H9 (cell line): Measurements from ENCODE around the gene MLST8. TPM values are rescaled to one million over a fixed set of nuclear protein-coding genes. Genes with fewer than 3 reads are reported as not detected.

Experiments
- DNase-seq: peaks from one replicate; pipeline ENCODE4 v3.0.0-alpha.2; 2017
- H2AFZ ChIP-seq: one replicate; pipeline ENCODE4 v1.6.1; 2013; ENCODE audit warnings: mild to moderate bottlenecking, low read length, control low read depth, moderate library complexity
- H2AK5ac ChIP-seq: 2 replicates; pipeline ENCODE4 v1.6.1; 2013; ENCODE audit warnings: low read length, control low read depth, mixed read lengths; ENCODE audit not compliant: insufficient read length
- H2BK120ac ChIP-seq: one replicate; pipeline ENCODE4 v1.6.1; 2013; ENCODE audit warnings: low read depth, mild to moderate bottlenecking, low read length, control low read depth, inconsistent platforms; ENCODE audit not compliant: poor library complexity, severe bottlenecking
- H2BK12ac ChIP-seq: 2 replicates; pipeline ENCODE4 v1.6.1; 2013; ENCODE audit warnings: low read length, control low read depth, mixed read lengths, low read depth; ENCODE audit not compliant: insufficient read length
- H2BK15ac ChIP-seq: 2 replicates; pipeline ENCODE4 v1.6.1; 2013; ENCODE audit warnings: low read depth, low read length, control low read depth
- H2BK20ac ChIP-seq: one replicate; pipeline ENCODE4 v1.6.1; 2013; ENCODE audit warnings: low read depth, mild to moderate bottlenecking, low read length, control low read depth, inconsistent platforms; ENCODE audit not compliant: poor library complexity, severe bottlenecking
- H2BK5ac ChIP-seq: 2 replicates; pipeline ENCODE4 v1.6.1; 2013; ENCODE audit warnings: low read length, control low read depth, mixed read lengths; ENCODE audit not compliant: insufficient read length
- H3K14ac ChIP-seq: 2 replicates; pipeline ENCODE4 v1.6.1; 2013; ENCODE audit warnings: low read length, control low read depth; ENCODE audit not compliant: insufficient read depth
- H3K18ac ChIP-seq: 2 replicates; pipeline ENCODE4 v1.6.1; 2013; ENCODE audit warnings: low read depth, mild to moderate bottlenecking, mixed read lengths, low read length, control low read depth; ENCODE audit not compliant: insufficient read length
- H3K23ac ChIP-seq: 2 replicates; pipeline ENCODE4 v1.6.1; 2013; ENCODE audit warnings: low read length, control low read depth, mixed read lengths, low read depth; ENCODE audit not compliant: insufficient read length
- H3K23me2 ChIP-seq: 2 replicates; pipeline ENCODE4 v1.6.1; 2013; ENCODE audit warnings: low read depth, mild to moderate bottlenecking, mixed read lengths, low read length, control low read depth; ENCODE audit not compliant: insufficient read length, poor library complexity, severe bottlenecking
- H3K27ac ChIP-seq: 2 replicates; pipeline ENCODE4 v1.5.1; 2013; ENCODE audit warnings: low read length, control low read depth, mixed read lengths, low read depth; ENCODE audit not compliant: insufficient read length
- H3K27me3 ChIP-seq: 2 replicates; pipeline ENCODE4 v1.6.1; 2013; ENCODE audit warnings: low read length, control low read depth, inconsistent platforms; ENCODE audit not compliant: insufficient read depth
- H3K4ac ChIP-seq: 2 replicates; pipeline ENCODE4 v1.6.1; 2013; ENCODE audit warnings: low read depth, mild to moderate bottlenecking, control low read depth, inconsistent platforms, low read length, moderate library complexity
- H3K4me1 ChIP-seq: 2 replicates; pipeline ENCODE4 v1.6.1; 2013; ENCODE audit warnings: low read length, control low read depth, inconsistent platforms; ENCODE audit not compliant: insufficient read depth
- H3K4me2 ChIP-seq: 2 replicates; pipeline ENCODE4 v1.6.1; 2013; ENCODE audit warnings: low read length, control low read depth, mixed read lengths; ENCODE audit not compliant: insufficient read length, insufficient read depth
- H3K56ac ChIP-seq: 2 replicates; pipeline ENCODE4 v1.6.1; 2013; ENCODE audit warnings: low read depth, mild to moderate bottlenecking, mixed read lengths, low read length, control low read depth; ENCODE audit not compliant: insufficient read length
- H3K79me1 ChIP-seq: 2 replicates; pipeline ENCODE4 v1.6.1; 2013; ENCODE audit warnings: low read depth, mild to moderate bottlenecking, moderate library complexity, low read length, control low read depth, inconsistent platforms; ENCODE audit not compliant: insufficient read depth, poor library complexity, severe bottlenecking
- H3K79me2 ChIP-seq: 2 replicates; pipeline ENCODE4 v1.6.1; 2013; ENCODE audit warnings: low read length, control low read depth, inconsistent platforms; ENCODE audit not compliant: insufficient read depth
- H3K9ac ChIP-seq: 2 replicates; pipeline ENCODE4 v1.6.1; 2013; ENCODE audit warnings: low read length, control low read depth, mixed read lengths; ENCODE audit not compliant: insufficient read length; ENCODE audit errors: extremely low read depth
- H3K9me3 ChIP-seq: one replicate; pipeline ENCODE4 v1.6.1; 2013; ENCODE audit warnings: low read depth, low read length, inconsistent platforms; ENCODE audit not compliant: control insufficient read depth
- H3T11ph ChIP-seq: one replicate; pipeline ENCODE4 v1.6.1; 2013; ENCODE audit warnings: mild to moderate bottlenecking, low read length, control low read depth, inconsistent platforms
- H4K20me1 ChIP-seq: one replicate; pipeline ENCODE4 v1.6.1; 2013; ENCODE audit not compliant: control insufficient read depth, insufficient read length, insufficient read depth
- H4K5ac ChIP-seq: 2 replicates; pipeline ENCODE4 v1.6.1; 2013; ENCODE audit warnings: low read depth, mild to moderate bottlenecking, mixed read lengths, low read length, control low read depth; ENCODE audit not compliant: insufficient read length
- H4K8ac ChIP-seq: replicated peaks from 2 replicates; pipeline ENCODE4 v1.6.1; 2013; ENCODE audit warnings: low read length, control low read depth, mixed read lengths, low read depth; ENCODE audit not compliant: insufficient read length
- H4K91ac ChIP-seq: 2 replicates; pipeline ENCODE4 v1.6.1; 2013; ENCODE audit warnings: low read depth, mild to moderate bottlenecking, moderate library complexity, mixed read lengths, low read length, control low read depth; ENCODE audit not compliant: insufficient read length
- H3K27ac Mint-ChIP-seq, 3 experiments: 2 replicates in 2 of 3; 3 replicates in 1 of 3; pipeline ENCODE4 v1.8.0; 2020 to 2021; ENCODE audit warnings: mixed read lengths in 3 of 3, mild to moderate bottlenecking in 1 of 3, moderate library complexity in 1 of 3
- H3K27me3 Mint-ChIP-seq: 2 replicates; pipeline ENCODE4 v1.8.0; 2021; ENCODE audit warnings: low read depth, mild to moderate bottlenecking, moderate library complexity, mixed read lengths
- H3K36me3 Mint-ChIP-seq, 3 experiments: 2 replicates in 2 of 3; 3 replicates in 1 of 3; pipeline ENCODE4 v1.8.0; 2020 to 2021; ENCODE audit warnings: low read depth in 3 of 3, mixed read lengths in 3 of 3; ENCODE audit not compliant: insufficient read depth in 1 of 3
- H3K4me1 Mint-ChIP-seq, 2 experiments: 2 replicates each; pipeline ENCODE4 v1.8.0; 2020; ENCODE audit warnings: mixed read lengths in 2 of 2
- H3K4me3 Mint-ChIP-seq, 2 experiments: 2 replicates in 1 of 2; 3 replicates in 1 of 2; pipeline ENCODE4 v1.8.0; 2020 to 2021; ENCODE audit warnings: mild to moderate bottlenecking in 2 of 2, mixed read lengths in 2 of 2, moderate library complexity in 1 of 2
- H3K9me3 Mint-ChIP-seq, 2 experiments: 2 replicates in 1 of 2; 3 replicates in 1 of 2; pipeline ENCODE4 v1.8.0; 2020; ENCODE audit warnings: mild to moderate bottlenecking in 2 of 2, mixed read lengths in 2 of 2, moderate library complexity in 1 of 2
- CTCF ChIP-seq: fragments of 200-600 bp; sonication (generic); conservative IDR thresholded peaks from 3 replicates; pipeline ENCODE4 v1.8.0; 2021; ENCODE audit warnings: antibody characterized with exemption, mild to moderate bottlenecking
- WGBS: extraction: QIAGEN DNeasy Blood & Tissue Kit; methylation state at CpG from one replicate; pipeline ENCODE4 v1.1.7; 2013; ENCODE audit warnings: missing lambda C conversion rate, low lambda C conversion rate, mixed read lengths; ENCODE audit not compliant: insufficient read length; ENCODE audit errors: extremely low coverage; 5-methylcytosine and 5-hydroxymethylcytosine counted together
- total RNA-seq: library from RNA; stranded (reverse); gene quantifications from 2 replicates; pipeline ENCODE4 v1.2.1, GENCODE V29; 2021

The MLST8 gene
- total RNA-seq, 1 experiment from 2014 or later, result 74.5 TPM

GRCh38 chr16:2226245-2226793 lies 21.1 kb downstream of the MLST8 start:
- H2BK5ac ChIP-seq, result no peak overlapping the region
- H3K4me3 Mint-ChIP-seq, result peak overlapping the region in 1 of 2 experiments; percentile 33; a peak in 2 of 5 replicates
- H3K9me3 Mint-ChIP-seq, result no peaks in the 10 kb centered on the region

More at GRCh38 chr16:2226245-2226793, 21.1 kb downstream of the MLST8 start:
- H3K23ac ChIP-seq, result no peak overlapping the region
- H3K4ac ChIP-seq, result no peak overlapping the region
- no peak for TF ChIP-seq CTCF
- no peak overlapping the region for H3T11ph ChIP-seq
- H2BK120ac ChIP-seq, result no peak overlapping the region
- H3K14ac ChIP-seq, result no peak overlapping the region
- WGBS, result no CpG with 5 or more reads among the region's 9 CpGs
- no peak overlapping the region for H2BK20ac ChIP-seq
- H3K9me3 ChIP-seq, result no peaks in the 10 kb centered on the region
- H3K27me3 ChIP-seq, result no peaks in the 10 kb centered on the region
- H4K5ac ChIP-seq, result no peak overlapping the region
- H2AK5ac ChIP-seq, result no peak overlapping the region
- no peak for DNase-seq
- H4K8ac ChIP-seq, result no peak overlapping the region
- no peak overlapping the region for H2AFZ ChIP-seq
- no peaks in the 10 kb centered on the region for H3K23me2 ChIP-seq
- peaks cover 5% of the 10 kb centered on the region; the same call in 1 of the 2 replicates for H3K79me2 ChIP-seq
- H3K79me1 ChIP-seq, result no peaks in the 10 kb centered on the region
- peaks cover 3% of the 10 kb centered on the region in 2 experiments; a peak in 1 of 4 replicates for H3K4me1 Mint-ChIP-seq
- H3K27ac ChIP-seq, result no peak overlapping the region
- no peak overlapping the region for H3K4me2 ChIP-seq
- H2BK12ac ChIP-seq, result no peak overlapping the region
- peaks cover 0 to 12% (median 10%) of the 10 kb centered on the region in 3 experiments; a peak in 6 of 7 replicates for H3K36me3 Mint-ChIP-seq
- no peak overlapping the region for H3K56ac ChIP-seq
- no peaks in the 10 kb centered on the region for H3K27me3 Mint-ChIP-seq
- no peak overlapping the region for H3K18ac ChIP-seq
- H2BK15ac ChIP-seq, result no peak overlapping the region
- no peak overlapping the region for H4K91ac ChIP-seq
- H3K27ac Mint-ChIP-seq, result peak overlapping the region in 2 of 3 experiments; percentile 19 to 74; a peak in 2 of 7 replicates
- no peaks in the 10 kb centered on the region for H3K4me1 ChIP-seq
- H3K9ac ChIP-seq, result no peak overlapping the region
- H4K20me1 ChIP-seq, result no peaks in the 10 kb centered on the region
